Measurements from ENCODE around the gene SOST.

- TF ChIP-seq CTCF (IDR thresholded peaks at IDR 0.05; ENCODE audit: low read depth, low read length): no peak
- TF ChIP-seq EZH2phosphoT487 (IDR thresholded peaks at IDR 0.05; ENCODE audit: low read depth): no peak
These were observed 19.9 kb upstream of the SOST start, which contains the start of gene DUSP3 for GRCh38 chr17:43778337-43779144.

Data from OCI-LY3 (cell line).